CD14-positive monocyte (primary cell): Measurements from ENCODE around the gene ARFGAP1. TPM values are rescaled to one million over a fixed set of nuclear protein-coding genes. Genes with fewer than 3 reads are reported as not detected.

ENCODE experiments used
- DNase-seq, 3 donors: peaks; one replicate each; pipeline ENCODE4 v3.0.0-alpha.2; 2011 to 2022
- H2AFZ ChIP-seq: 2 replicates; pipeline ENCODE4 v1.6.0; 2012; ENCODE audit warnings: mild to moderate bottlenecking, low read depth, low read length, inconsistent platforms; ENCODE audit not compliant: insufficient read depth, poor library complexity, severe bottlenecking
- H3K27ac ChIP-seq, 2 donors: 1 replicate in 1 of 2; 2 replicates in 1 of 2; pipeline ENCODE4 v1.5.1; 2012 to 2013; ENCODE audit warnings: low read length in 2 of 2, control low read depth in 1 of 2, inconsistent platforms in 1 of 2, low read depth in 1 of 2, mild to moderate bottlenecking in 1 of 2
- H3K27me3 ChIP-seq, 2 donors: one replicate each; pipeline versions ENCODE4 v1.6.0 to v1.6.1; 2011 to 2013; ENCODE audit warnings: low read length in 2 of 2; ENCODE audit not compliant: control insufficient read depth in 2 of 2, insufficient read depth in 2 of 2
- H3K36me3 ChIP-seq, 2 donors: replicated peaks in 1 of 2; 1 replicate in 1 of 2; 2 replicates in 1 of 2; pipeline versions ENCODE4 v1.5.1 to v1.6.1; 2012 to 2013; ENCODE audit warnings: low read length in 2 of 2, control low read depth in 1 of 2, inconsistent platforms in 1 of 2, mild to moderate bottlenecking in 1 of 2; ENCODE audit not compliant: insufficient read depth in 2 of 2, control insufficient read depth in 1 of 2
- H3K4me1 ChIP-seq, 2 donors: 1 replicate in 1 of 2; 2 replicates in 1 of 2; pipeline versions ENCODE4 v1.5.1 to v1.6.1; 2012 to 2013; ENCODE audit warnings: low read length in 2 of 2, control low read depth in 1 of 2, inconsistent platforms in 1 of 2, mild to moderate bottlenecking in 1 of 2, moderate library complexity in 1 of 2; ENCODE audit not compliant: insufficient read depth in 2 of 2, control insufficient read depth in 1 of 2
- H3K4me2 ChIP-seq: replicated peaks from 2 replicates; pipeline ENCODE3; 2012; ENCODE audit warnings: low read length, moderate library complexity, mild to moderate bottlenecking; ENCODE audit not compliant: poor library complexity, severe bottlenecking; ENCODE audit errors: extremely low read depth
- H3K4me3 ChIP-seq, 3 experiments: fragments of 200-600 bp in 1 of 3; sonication (generic) in 1 of 3; replicated peaks in 1 of 3; 1 replicate in 2 of 3; 2 replicates in 1 of 3; pipeline ENCODE4 v1.5.1; 2011 to 2013; ENCODE audit warnings: low read length in 3 of 3, mild to moderate bottlenecking in 3 of 3, control low read depth in 2 of 3, low read depth in 2 of 3, inconsistent platforms in 1 of 3, moderate library complexity in 1 of 3
- H3K79me2 ChIP-seq: 2 replicates; pipeline ENCODE4 v1.6.0; 2012; ENCODE audit warnings: mild to moderate bottlenecking, control low read depth, inconsistent platforms, low read length, moderate library complexity; ENCODE audit not compliant: insufficient read depth
- H3K9ac ChIP-seq: 2 replicates; pipeline ENCODE4 v1.6.0; 2017; ENCODE audit warnings: low read length, mild to moderate bottlenecking; ENCODE audit not compliant: insufficient read depth, poor library complexity, severe bottlenecking
- H3K9me3 ChIP-seq, 2 donors: replicated peaks in 1 of 2; 1 replicate in 1 of 2; 2 replicates in 1 of 2; pipeline versions ENCODE4 v1.5.1 to v1.6.1; 2012 to 2013; ENCODE audit warnings: low read length in 2 of 2, control low read depth in 1 of 2; ENCODE audit not compliant: control insufficient read depth in 1 of 2, insufficient read depth in 1 of 2
- H4K20me1 ChIP-seq: 2 replicates; pipeline ENCODE4 v1.6.0; 2012; ENCODE audit warnings: mild to moderate bottlenecking, low read length, control low read depth, moderate library complexity; ENCODE audit not compliant: insufficient read depth
- H3K27ac Mint-ChIP-seq, 7 donors: one replicate each; pipeline ENCODE4 v1.8.0; 2020; ENCODE audit warnings: mild to moderate bottlenecking in 7 of 7, mixed read lengths in 7 of 7, moderate library complexity in 6 of 7, inconsistent platforms in 2 of 7
- H3K27me3 Mint-ChIP-seq, 3 donors: one replicate each; pipeline ENCODE4 v1.8.0; 2021 to 2022; ENCODE audit warnings: low read depth in 3 of 3, mild to moderate bottlenecking in 3 of 3, mixed read lengths in 3 of 3, moderate library complexity in 3 of 3, inconsistent platforms in 1 of 3
- H3K36me3 Mint-ChIP-seq, 2 donors: one replicate each; pipeline ENCODE4 v1.8.0; 2020; ENCODE audit warnings: mixed read lengths in 2 of 2, inconsistent platforms in 1 of 2, mild to moderate bottlenecking in 1 of 2
- H3K4me1 Mint-ChIP-seq: one replicate; pipeline ENCODE4 v1.8.0; 2020; ENCODE audit warnings: mild to moderate bottlenecking, mixed read lengths
- H3K4me3 Mint-ChIP-seq, 2 donors: one replicate each; pipeline ENCODE4 v1.8.0; 2020; ENCODE audit warnings: mild to moderate bottlenecking in 2 of 2, mixed read lengths in 2 of 2, moderate library complexity in 1 of 2
- H3K9me3 Mint-ChIP-seq, 7 donors: one replicate each; pipeline ENCODE4 v1.8.0; 2020 to 2022; ENCODE audit warnings: mixed read lengths in 7 of 7, mild to moderate bottlenecking in 6 of 7, moderate library complexity in 6 of 7, inconsistent platforms in 2 of 7
- WGBS: methylation state at CpG from one replicate; pipeline ENCODE4 v1.1.5; 2013; ENCODE audit warnings: missing lambda C conversion rate; ENCODE audit not compliant: insufficient coverage; 5-methylcytosine and 5-hydroxymethylcytosine counted together
- intact Hi-C, 2 donors: fragments of 100-400 bp; cut with micrococcal nuclease; formaldehyde crosslinking; loops; one replicate each; pipeline versions ENCODE4 v1.15.0 to v1.15.1; 2023
- polyA plus RNA-seq, 3 donors: library from polyadenylated mRNA; depleted of rRNA in 1 of 3; unstranded in 2 of 3; stranded (reverse) in 1 of 3; fragments of 300-500 nt in 2 of 3; fragments of >200 nt in 1 of 3; fragmentation: Illumina TruSeq in 2 of 3; gene quantifications; 1 replicate in 2 of 3; 2 replicates in 1 of 3; pipeline ENCODE4 v1.2.3, GENCODE V29; 2012 to 2021
- TF ChIP-seq, protein P1 (sequence below): fragments of 200-600 bp; IDR thresholded peaks from one replicate; pipeline ENCODE4 v1.8.0; 2022; ENCODE audit warnings: antibody characterized with exemption, mild to moderate bottlenecking

ARFGAP1 gene
- polyA plus RNA-seq, 3 donors: 11.2 to 99.8 (median 14.1) TPM

DNA sequence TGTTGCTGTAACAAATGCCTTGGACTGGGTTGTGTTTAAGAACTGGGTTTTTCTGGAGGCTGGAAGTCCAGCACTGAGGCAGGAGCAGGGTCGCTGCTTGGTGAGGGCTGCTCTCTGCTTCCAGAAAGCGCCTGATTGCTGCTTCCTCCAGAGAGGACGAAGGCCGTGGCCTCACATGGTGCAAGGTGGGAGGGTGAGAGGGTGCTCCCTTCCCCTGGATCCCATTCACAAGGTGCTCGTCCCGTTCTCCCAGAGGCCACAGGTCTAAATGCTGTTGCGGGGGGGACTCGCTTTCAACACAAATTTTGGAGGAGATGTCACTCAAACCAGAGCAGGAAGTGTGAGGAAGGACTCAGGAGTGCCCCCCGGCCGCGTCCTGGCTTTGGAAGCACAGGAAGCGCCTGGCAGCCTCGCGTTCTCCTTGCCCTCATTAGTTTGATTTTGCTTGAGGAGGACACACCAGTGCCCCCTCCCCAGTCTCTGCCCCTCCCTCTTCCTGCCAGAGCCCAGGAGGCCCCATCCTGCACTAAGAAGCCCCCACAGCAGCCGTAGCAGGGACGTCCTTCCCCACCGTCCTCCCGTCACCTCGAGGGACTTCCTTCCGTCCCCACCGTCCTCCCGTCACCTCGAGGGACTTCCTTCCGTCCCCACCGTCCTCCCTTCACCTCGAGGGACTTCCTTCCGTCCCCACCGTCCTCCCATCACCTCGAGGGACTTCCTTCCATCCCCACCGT lies 10.7 kb upstream of the ARFGAP1 start:
- no peaks in the 10 kb centered on the region for H3K36me3 Mint-ChIP-seq
- DNase-seq: no peak
- no peaks in the 10 kb centered on the region for H3K4me1 ChIP-seq
- no peaks in the 10 kb centered on the region for H4K20me1 ChIP-seq
- no peaks in the 10 kb centered on the region for H3K4me1 Mint-ChIP-seq
- no peak overlapping the region for H3K9ac ChIP-seq
- no peaks in the 10 kb centered on the region for H3K79me2 ChIP-seq
- intact Hi-C loops: no loop called here
- no peaks in the 10 kb centered on the region for H3K36me3 ChIP-seq
- H3K9me3 ChIP-seq: no peaks in the 10 kb centered on the region
- no peak overlapping the region for H3K27ac Mint-ChIP-seq
- H3K9me3 Mint-ChIP-seq: peaks cover 0 to 2% (median 0%) of the 10 kb centered on the region in 7 donors
- peak overlapping the region; percentile 24 to 41 for H3K4me3 Mint-ChIP-seq
- no peak overlapping the region for H2AFZ ChIP-seq
- H3K4me2 ChIP-seq: no peak overlapping the region
- peaks cover 27 to 39% (median 32%) of the 10 kb centered on the region in 3 donors for H3K27me3 Mint-ChIP-seq
- no peak overlapping the region for H3K4me3 ChIP-seq
- H3K27me3 ChIP-seq: peaks cover 0 to 10% of the 10 kb centered on the region in 2 donors
- WGBS: 4% methylated on average over 22 of the region's 30 CpGs
- TF ChIP-seq, protein P1, sequence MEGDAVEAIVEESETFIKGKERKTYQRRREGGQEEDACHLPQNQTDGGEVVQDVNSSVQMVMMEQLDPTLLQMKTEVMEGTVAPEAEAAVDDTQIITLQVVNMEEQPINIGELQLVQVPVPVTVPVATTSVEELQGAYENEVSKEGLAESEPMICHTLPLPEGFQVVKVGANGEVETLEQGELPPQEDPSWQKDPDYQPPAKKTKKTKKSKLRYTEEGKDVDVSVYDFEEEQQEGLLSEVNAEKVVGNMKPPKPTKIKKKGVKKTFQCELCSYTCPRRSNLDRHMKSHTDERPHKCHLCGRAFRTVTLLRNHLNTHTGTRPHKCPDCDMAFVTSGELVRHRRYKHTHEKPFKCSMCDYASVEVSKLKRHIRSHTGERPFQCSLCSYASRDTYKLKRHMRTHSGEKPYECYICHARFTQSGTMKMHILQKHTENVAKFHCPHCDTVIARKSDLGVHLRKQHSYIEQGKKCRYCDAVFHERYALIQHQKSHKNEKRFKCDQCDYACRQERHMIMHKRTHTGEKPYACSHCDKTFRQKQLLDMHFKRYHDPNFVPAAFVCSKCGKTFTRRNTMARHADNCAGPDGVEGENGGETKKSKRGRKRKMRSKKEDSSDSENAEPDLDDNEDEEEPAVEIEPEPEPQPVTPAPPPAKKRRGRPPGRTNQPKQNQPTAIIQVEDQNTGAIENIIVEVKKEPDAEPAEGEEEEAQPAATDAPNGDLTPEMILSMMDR: no peak
- no peak overlapping the region for H3K27ac ChIP-seq

DNA sequence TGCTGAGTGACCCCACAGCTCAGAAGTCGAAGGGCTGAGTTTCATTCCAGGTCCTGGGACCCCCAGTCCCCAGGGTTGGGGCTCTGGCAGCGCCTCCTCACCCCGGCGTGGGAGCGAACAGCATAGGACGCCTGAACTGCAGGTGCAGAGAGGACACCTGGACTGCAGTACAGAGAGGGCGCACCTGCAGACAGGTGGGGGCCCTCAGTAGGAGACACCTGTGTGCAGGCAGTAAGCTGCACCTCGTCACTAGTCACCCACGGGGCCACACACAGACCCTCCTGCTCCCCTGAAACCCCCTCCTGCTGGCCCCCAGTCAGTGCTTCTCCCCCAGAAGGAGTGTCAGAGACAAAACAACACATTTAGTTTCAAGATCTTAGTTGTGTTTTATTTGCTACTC lies 9.8 kb upstream of the ARFGAP1 start:
- Histone ChIP-seq H3K4me2 (no peak overlapping the region), H3K4me1 (no peaks in the 10 kb centered on the region), H3K9ac (no peak overlapping the region), H3K27me3 (peaks cover 0 to 10% of the 10 kb centered on the region in 2 donors), H2AFZ (no peak overlapping the region), H3K27ac (no peak overlapping the region), H3K4me3 (no peak overlapping the region), H3K79me2 (no peaks in the 10 kb centered on the region), H3K36me3 (no peaks in the 10 kb centered on the region), H3K9me3 (no peaks in the 10 kb centered on the region), H4K20me1 (no peaks in the 10 kb centered on the region)
- peaks cover 0 to 2% (median 0%) of the 10 kb centered on the region in 7 donors for H3K9me3 Mint-ChIP-seq
- TF ChIP-seq, protein P1: no peak
- peaks cover 21 to 37% (median 30%) of the 10 kb centered on the region in 3 donors for H3K27me3 Mint-ChIP-seq
- intact Hi-C loops: no loop called here
- H3K27ac Mint-ChIP-seq: peak overlapping the region in 1 of 7 donors; percentile 14
- H3K4me1 Mint-ChIP-seq: no peaks in the 10 kb centered on the region
- WGBS: 92% methylated on average over 7 of the region's 9 CpGs
- H3K36me3 Mint-ChIP-seq: no peaks in the 10 kb centered on the region
- peak overlapping the region in 1 of 2 donors; percentile 41 for H3K4me3 Mint-ChIP-seq
- no peak for DNase-seq
